ENCODE data around the gene ABCB9. TPM values are rescaled to one million over a fixed set of nuclear protein-coding genes. Genes with fewer than 3 reads are reported as not detected.
A peak's percentile ranks its signal among the peaks of the same experiment; 100 is the strongest.

ABCB9 gene
- total RNA-seq, 1 experiment from 2014 or later: 14.7 TPM

- no peak for ATAC-seq
- DNase-seq (ENCODE audit: low read depth, low spot score): no peak
- ChIA-PET CTCF (interaction anchor here (1.9 to 2.8 kb wide), 2 partner anchors 257 to 262 kb away, joined by 7 to 9 read pairs; partner anchors contain the start of genes MPHOSPH9 and MTRFR), POLR2A (interaction anchor here (1.2 to 2.4 kb wide), 3 partner anchors 10 to 257 kb away, joined by 4 to 19 read pairs (median 5); partner anchors contain the start of genes ABCB9, MPHOSPH9 and MTRFR), RAD21 (ENCODE audit: low non-redundant PET in 1 of 2, low total read pairs in 2 of 2, uncharacterized antibody in 2 of 2, unreplicated experiment in 2 of 2) (interaction anchor here in 1 of 2 experiments (1.0 kb wide), 1 partner anchor 9 kb away, joined by 4 read pairs; the partner anchor contains the start of gene ABCB9)
- Histone ChIP-seq H3K4me1 (ENCODE audit: control insufficient read depth in 1 of 2, insufficient read depth in 2 of 2, low read length in 2 of 2) (peaks cover 15 to 26% of the 10 kb centered on the region in 2 experiments), H3K9me2 (ENCODE audit: insufficient read depth) (no peaks in the 10 kb centered on the region), H3K27ac (ENCODE audit: low read depth, low read length) (peak overlapping the region; percentile 87), H2AFZ (ENCODE audit: low read depth, low read length, poor library complexity, severe bottlenecking) (no peak overlapping the region), H3K27me3 (ENCODE audit: insufficient read depth, low read length) (no peaks in the 10 kb centered on the region), H3K4me2 (ENCODE audit: low read length) (peak overlapping the region; percentile 100), H4K20me1 (ENCODE audit: insufficient read depth) (no peaks in the 10 kb centered on the region), H3K9me3 (ENCODE audit: control insufficient read depth in 1 of 2, insufficient read depth in 1 of 2, low read depth in 1 of 2, low read length in 2 of 2) (no peaks in the 10 kb centered on the region), H3K9ac (ENCODE audit: low read length) (peak overlapping the region; percentile 98), H3K36me3 (ENCODE audit: control insufficient read depth in 1 of 2, insufficient read depth in 2 of 2, low read length in 2 of 2) (peaks cover 0 to 7% of the 10 kb centered on the region in 2 experiments; a peak in 1 of 4 replicates), H3K79me2 (ENCODE audit: insufficient read depth, low read length) (peaks cover 33% of the 10 kb centered on the region), H3K4me3 (replicated peaks in 1 of 2; ENCODE audit: low read depth in 1 of 2, low read length in 2 of 2) (peak overlapping the region; percentile 87)
- intact Hi-C loops (cut with micrococcal nuclease): loop anchor here (2.0 to 10.0 kb wide), 2 partner anchors 169 to 257 kb away; partner anchors contain the start of genes MPHOSPH9 and MTRFR
- BruUV-seq (replicated peaks): no TSS peak
- TF ChIP-seq POLR2A (IDR thresholded peaks at IDR 0.05; ENCODE audit: borderline replicate concordance, extremely low read depth, insufficient read depth, insufficient read length) (no peak), SRF (IDR thresholded peaks at IDR 0.05; ENCODE audit: low read depth) (no peak), CBX3 (IDR thresholded peaks at IDR 0.05; ENCODE audit: low read depth) (no peak), YY1 (IDR thresholded peaks at IDR 0.05; ENCODE audit: extremely low read depth, insufficient replicate concordance, low read depth, low read length) (no peak), SP1 (IDR thresholded peaks at IDR 0.05; ENCODE audit: low read depth) (no peak), FOSL1 (IDR thresholded peaks at IDR 0.05; ENCODE audit: low read depth) (no peak)
These were observed 9.8 kb upstream of the ABCB9 start for GRCh38 chr12:122975790-122976647.

All from HCT116 (cell line).